Retinal pigment epithelial cell (primary cell): Measurements from ENCODE around the gene GASK1B.
A peak's percentile ranks its signal among the peaks of the same experiment; 100 is the strongest.

ENCODE experiments used
- DNase-seq: peaks from one replicate; pipeline ENCODE4 v3.0.0-alpha.2; 2010; ENCODE audit warnings: low read depth
- H3K4me3 ChIP-seq: 2 replicates; pipeline ENCODE4 v1.5.1; 2011; ENCODE audit warnings: mild to moderate bottlenecking, low read length, control low read depth, moderate library complexity
- TF ChIP-seq, protein P1 (sequence below): conservative IDR thresholded peaks from 2 replicates; pipeline ENCODE4 v1.5.1; 2011; ENCODE audit warnings: low read depth, low read length, control low read depth, inconsistent platforms

The GASK1B gene

DNA sequence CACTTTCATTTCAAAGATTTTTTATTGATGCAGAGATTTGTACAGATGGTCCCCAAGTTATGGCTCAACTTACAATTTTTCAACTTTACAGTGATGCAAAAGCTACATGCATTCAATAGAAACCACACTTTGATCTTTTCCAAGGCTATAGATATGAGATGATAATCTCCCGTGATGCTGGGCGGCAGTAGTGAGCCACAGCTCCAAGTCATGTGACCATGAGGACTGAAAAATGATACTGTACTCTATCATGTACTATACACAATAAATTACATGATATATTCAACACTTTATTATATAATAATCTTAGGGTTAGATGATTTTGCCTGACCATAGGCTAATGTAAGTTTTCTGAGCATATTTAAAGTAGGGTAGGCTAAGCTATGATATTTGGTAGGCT, 14.0 kb upstream of the GASK1B start:
- DNase-seq: no peak
- TF ChIP-seq, protein P1, sequence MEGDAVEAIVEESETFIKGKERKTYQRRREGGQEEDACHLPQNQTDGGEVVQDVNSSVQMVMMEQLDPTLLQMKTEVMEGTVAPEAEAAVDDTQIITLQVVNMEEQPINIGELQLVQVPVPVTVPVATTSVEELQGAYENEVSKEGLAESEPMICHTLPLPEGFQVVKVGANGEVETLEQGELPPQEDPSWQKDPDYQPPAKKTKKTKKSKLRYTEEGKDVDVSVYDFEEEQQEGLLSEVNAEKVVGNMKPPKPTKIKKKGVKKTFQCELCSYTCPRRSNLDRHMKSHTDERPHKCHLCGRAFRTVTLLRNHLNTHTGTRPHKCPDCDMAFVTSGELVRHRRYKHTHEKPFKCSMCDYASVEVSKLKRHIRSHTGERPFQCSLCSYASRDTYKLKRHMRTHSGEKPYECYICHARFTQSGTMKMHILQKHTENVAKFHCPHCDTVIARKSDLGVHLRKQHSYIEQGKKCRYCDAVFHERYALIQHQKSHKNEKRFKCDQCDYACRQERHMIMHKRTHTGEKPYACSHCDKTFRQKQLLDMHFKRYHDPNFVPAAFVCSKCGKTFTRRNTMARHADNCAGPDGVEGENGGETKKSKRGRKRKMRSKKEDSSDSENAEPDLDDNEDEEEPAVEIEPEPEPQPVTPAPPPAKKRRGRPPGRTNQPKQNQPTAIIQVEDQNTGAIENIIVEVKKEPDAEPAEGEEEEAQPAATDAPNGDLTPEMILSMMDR: no peak
- H3K4me3 ChIP-seq: no peak overlapping the region

DNA sequence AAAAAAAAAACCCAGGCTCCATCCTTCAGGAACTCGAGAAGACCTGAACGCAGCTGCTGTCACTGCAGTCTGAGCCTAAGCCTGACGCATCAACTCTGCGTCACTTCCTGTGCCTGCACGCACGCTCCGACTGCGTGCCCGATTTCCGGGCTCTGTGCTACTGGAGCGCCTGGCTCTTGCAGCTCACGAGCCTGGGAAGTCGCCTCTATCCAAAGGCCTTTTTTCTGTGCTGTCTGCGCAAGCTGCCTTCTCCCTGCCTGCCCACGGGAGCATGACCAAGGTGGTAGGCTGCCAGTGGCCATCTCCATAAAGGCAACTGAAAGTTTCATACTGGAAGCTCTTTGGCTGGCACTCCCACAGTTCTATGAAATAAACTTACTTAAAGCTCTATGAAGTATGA, 9.9 kb upstream of the GASK1B start:
- no peak for DNase-seq
- no peak overlapping the region for H3K4me3 ChIP-seq
- TF ChIP-seq, protein P1: no peak

DNA sequence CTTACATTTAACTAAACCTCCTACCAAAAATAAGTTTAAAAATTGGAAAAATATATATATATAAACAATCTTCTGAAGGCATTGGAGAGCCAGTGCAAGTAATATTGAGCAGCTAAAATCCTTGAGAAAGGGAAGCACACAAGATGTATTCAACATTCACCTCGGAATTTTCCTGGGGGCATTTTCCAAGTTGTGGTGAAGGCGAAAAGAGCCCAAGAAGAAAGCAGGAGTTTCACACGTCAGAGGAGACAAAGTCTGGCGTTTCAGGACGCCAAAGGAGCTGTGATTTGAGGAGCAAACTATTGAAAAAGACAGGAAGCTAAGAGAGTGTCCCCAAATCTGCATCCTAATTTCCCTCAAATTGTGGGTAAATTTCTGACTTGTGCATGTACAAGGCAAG, 9.1 kb upstream of the GASK1B start:
- no peak overlapping the region for H3K4me3 ChIP-seq
- DNase-seq: no peak
- TF ChIP-seq, protein P1: no peak

DNA sequence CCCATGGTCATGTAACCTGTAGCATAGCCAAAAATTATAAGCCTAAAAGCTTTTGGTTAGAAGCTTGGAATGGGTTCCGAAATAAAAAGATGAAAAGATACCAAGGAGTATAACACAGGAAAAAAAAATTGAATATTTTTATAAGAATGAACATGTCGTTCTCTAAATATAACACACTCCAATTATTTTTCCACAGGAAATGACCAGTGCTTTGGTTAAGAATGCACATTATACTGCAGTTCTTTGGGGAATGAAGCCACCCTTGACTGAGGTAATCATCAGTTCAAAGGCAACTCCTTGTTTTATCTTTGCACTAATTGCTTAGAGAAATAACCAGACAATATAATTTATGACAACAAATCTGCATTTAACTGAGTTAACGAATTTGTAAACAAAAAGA, 6.6 kb upstream of the GASK1B start:
- no peak for DNase-seq
- H3K4me3 ChIP-seq: no peak overlapping the region
- TF ChIP-seq, protein P1: no peak

DNA sequence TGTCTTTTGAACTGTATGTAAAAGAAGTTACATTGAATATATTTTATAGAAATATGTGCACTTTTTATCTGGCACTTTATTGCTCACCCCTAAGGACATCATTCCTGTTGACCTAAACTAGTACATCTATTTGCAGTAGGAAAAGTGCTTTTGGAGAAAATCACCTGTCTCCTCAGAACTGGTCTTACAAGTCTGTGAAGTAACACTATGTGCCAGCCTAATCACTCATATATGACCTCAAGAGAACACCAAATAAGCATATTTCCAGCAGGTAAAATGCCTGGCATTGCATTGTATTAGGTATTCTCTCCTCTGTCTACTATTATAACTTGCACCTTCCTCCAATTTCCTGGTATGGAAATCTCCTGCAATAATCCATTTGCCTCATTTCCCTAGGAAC, 4.0 kb upstream of the GASK1B start:
- H3K4me3 ChIP-seq: no peak overlapping the region
- no peak for DNase-seq
- TF ChIP-seq, protein P1: no peak

DNA sequence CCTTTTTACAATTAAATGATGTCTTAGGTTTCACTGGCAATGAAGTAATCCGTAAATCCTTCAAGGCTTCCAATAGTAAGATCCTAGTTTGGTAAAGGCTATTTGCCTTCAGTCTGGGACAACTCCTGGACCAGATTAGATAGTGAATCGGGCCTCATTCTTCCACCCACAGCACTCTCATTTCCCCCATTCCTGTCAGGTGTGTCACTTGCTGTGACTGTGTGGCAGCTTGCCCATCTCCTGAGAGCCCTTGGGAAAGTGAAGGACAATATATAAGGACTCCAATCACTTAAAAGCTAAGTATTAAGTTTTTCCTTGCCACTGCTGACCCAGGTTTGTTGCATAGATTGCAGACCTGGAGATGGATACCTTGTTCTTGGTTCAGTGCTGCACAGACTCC, 3.3 kb upstream of the GASK1B start:
- no peak for DNase-seq
- TF ChIP-seq, protein P1: no peak
- no peak overlapping the region for H3K4me3 ChIP-seq

DNA sequence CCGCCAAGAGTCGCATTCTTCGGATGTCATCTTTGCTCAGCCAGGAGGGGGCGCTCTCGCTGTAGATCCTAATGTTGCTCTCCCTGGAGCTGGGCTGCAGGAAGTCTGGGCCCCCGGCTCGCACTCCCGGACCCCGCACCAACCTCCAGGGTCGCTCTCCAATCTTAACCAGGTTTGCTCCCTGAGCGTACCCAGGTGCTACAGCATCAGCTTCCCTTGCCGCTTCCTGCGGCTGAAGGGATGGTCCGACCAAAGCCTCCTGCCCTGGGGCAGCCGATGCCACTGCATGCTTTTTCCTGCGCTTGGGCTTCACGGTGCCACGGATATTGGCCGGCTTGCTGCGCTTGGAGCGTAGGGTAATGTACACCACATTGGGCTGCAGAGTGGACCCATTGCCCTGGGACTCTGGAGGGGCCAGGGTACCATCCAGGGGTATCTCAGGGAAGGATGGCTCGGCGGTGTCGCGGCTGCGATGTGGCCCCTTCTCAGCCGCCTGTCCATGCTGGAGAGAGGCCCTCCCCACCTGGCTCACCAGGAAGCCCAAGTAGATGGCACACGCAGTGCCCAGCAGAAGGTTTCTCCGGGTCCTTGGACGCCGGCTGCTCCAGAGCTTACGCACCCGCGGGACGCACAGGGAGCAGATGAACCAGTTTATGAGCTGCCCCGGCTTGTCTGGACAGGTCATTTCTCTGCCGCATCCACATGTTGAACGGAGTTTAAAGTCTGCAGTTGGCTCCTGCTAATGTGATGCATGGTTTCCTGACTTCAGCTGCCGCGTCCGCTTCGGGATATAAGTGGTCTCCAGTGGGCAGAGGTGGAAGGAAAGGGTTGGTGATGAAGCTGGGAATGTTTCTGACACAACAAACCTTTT, 1.9 kb downstream of the GASK1B start:
- TF ChIP-seq, protein P1: peak; percentile 31
- DNase-seq: no peak
- H3K4me3 ChIP-seq: no peak overlapping the region
